GM12801 (cell line): ENCODE data around the gene OCA2.

Experiments used
- TF ChIP-seq, protein P1 (sequence below): IDR thresholded peaks from one replicate; pipeline ENCODE4 v1.5.1; 2011; ENCODE audit warnings: control low read depth; ENCODE audit not compliant: insufficient read length; ENCODE audit errors: extremely low read depth

The OCA2 gene

DNA sequence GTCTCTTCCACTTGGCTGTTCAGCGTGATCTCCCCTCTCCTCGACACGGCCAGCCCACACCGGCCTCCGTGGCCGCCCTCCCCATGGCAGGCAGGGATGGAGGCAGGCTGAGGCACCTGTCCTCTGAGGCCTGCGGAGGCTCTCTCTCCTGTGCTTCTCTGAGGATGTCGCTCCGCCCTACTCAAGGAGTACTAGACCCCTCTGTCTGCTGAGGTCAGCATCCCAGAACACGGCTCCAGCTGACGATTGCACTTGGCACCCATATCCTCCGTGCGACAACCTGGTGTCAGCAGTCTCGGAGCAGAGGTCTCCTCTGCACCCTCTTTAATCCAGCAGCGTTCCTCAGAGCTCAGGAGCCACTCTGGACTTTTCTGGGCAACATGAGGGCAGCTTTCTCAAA is 322.6 kb downstream of the OCA2 start:
- TF ChIP-seq, protein P1, sequence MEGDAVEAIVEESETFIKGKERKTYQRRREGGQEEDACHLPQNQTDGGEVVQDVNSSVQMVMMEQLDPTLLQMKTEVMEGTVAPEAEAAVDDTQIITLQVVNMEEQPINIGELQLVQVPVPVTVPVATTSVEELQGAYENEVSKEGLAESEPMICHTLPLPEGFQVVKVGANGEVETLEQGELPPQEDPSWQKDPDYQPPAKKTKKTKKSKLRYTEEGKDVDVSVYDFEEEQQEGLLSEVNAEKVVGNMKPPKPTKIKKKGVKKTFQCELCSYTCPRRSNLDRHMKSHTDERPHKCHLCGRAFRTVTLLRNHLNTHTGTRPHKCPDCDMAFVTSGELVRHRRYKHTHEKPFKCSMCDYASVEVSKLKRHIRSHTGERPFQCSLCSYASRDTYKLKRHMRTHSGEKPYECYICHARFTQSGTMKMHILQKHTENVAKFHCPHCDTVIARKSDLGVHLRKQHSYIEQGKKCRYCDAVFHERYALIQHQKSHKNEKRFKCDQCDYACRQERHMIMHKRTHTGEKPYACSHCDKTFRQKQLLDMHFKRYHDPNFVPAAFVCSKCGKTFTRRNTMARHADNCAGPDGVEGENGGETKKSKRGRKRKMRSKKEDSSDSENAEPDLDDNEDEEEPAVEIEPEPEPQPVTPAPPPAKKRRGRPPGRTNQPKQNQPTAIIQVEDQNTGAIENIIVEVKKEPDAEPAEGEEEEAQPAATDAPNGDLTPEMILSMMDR: no peak

DNA sequence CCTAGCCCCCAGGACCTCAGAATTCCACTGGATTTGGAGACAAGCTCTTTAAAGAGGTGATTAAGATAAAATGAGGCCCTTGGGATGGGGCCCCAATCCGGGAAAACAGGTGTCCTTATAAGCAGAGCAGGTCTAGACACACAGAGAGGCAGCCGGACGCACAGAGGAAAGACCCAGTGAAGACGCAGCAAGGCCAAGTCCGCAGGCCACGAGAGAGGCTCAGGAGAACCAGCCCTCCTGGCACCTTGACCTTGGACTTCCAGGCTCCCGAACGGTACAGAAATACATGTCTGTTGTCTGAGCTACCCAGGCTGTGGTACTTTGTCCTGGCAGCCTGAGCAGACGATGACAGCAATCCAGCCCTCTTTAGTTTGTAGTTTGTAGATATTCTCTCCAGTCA is 324.5 kb downstream of the OCA2 start:
- TF ChIP-seq, protein P1: no peak

DNA sequence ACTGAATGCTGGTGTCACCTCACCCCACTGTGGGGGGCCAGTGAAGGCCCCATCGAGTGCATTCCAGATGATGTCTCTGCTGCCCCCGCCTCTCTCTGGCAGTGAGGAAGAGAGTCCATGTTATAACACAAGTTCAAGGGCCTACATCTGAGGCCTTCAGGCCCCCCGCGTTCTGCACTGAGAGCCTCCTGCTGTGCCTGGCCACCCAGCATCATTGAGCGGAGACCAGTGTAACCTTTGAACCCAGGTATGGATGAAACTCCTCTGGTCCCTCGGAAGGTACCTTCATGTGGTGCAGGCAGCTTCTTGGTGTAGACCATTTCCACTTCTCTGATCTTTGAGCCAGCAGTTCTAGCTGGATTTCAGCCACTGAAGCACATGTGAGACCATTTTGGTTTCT is 324.9 kb downstream of the OCA2 start:
- TF ChIP-seq, protein P1: no peak

DNA sequence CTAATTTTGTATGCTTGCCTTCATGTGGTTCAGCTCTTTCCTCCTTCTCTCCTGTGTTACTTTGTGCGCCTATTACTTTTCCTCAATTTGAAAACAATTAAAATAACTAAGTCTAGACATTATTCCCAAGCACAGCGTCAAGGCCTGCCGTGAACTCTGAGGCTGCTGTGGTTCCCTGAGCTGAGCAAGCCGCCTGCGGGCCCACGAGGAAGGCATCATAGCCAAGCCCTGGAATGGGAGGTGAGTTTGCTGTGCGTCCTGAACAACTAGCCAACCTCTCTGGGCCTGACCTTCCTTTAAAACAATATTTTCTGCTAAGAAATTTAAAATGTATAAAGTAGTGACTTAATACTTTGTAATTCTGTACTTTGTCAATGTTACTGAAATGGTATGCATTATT is 327.2 kb downstream of the OCA2 start:
- TF ChIP-seq, protein P1: no peak

DNA sequence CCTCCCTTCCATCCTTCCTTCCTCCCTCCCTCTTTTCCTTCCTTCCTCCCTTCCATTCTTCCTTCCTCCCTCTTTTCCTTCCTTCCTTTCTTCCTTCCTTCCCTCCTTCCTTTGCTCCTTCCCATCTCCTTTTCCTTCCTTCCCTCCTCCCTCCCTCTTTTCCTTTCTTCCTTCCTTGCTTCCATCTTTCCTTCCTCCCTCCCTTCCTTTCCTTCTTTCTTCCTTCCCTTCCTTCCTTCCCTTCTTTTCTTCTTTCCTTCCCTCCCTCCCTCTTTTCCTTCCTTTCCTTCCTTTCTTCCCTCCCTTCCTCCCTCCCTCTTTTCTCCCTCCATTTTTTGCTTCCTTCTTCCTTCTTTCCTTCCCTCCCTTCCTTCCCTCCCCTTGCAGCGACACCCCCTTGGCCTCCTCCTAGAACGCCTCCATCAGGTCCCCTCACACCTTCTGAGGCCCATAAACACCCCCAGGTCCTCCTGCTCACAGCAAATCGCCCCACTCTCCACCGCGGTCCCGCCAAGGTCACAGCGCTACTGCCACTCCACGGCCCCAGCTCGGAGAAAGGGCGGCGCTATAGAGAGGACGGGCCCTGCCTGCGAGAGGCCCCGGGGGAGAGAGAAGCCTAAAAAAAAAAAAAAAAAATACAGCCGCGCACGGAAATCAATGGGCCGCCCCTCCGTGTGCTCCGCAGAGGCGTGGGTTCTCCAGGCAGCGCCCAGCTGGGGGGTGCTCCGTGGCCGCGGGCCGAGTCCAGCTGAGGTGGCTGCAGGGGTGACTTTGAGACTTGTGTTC is 328.2 kb downstream of the OCA2 start:
- TF ChIP-seq, protein P1: no peak

DNA sequence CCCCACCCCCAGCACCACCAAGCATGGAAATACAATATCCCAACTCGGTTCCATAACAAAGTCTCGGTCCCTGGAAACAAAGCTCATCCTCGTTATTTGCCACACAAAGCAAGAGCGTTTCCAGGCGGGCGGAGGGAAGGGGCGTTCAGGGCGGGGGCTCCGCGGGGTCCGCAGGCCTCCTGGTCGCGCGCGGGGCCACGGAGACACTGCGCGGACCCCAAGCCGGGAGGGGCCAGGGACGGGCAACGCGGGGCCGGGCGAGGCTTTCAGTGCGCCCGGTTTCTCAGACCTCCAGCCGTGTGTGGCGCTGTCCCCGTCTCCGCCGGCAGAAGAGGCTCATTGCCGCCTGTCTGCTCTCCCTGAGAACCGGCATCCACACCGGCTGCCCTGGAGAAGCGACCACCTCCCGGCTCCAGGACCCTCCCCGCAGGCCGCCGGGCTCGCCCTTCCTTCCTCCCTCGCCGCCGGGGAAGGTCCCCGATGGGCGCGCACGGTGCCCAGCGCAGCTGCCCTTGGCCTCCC is 329.0 kb downstream of the OCA2 start:
- TF ChIP-seq, protein P1: no peak

DNA sequence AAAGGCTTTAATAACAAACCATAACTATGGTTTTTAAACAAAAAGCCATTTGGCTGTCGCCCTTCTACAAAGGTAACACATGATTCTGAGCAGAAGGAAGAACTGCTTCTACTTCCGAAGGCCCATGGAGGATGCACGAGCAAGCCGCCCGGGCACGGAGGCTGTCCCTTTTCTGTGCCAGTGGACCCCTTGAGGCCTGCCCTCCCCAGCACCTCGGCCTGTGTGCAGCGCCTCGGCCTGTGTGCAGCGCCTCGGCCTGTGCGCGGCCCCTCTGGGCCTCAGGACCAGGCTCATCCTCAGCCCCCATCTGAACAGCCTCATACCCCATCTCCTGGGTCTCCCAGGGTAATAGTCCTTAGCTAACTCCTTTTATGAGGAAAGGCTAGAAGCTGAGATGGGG is 329.5 kb downstream of the OCA2 start:
- TF ChIP-seq, protein P1: no peak
